ENCODE data around the gene EXOC4. TPM values are rescaled to one million over a fixed set of nuclear protein-coding genes. Genes with fewer than 3 reads are reported as not detected.

Gene EXOC4
- total and polyA plus RNA-seq, 2 of the 13 experiments (the other 11 are each of a cell fraction or from before 2014, with no cell fraction given): 22.5 to 39.0 TPM

- TF ChIP-seq DPF2 (CRISPR knock-in tag; IDR thresholded peaks at IDR 0.05; ENCODE audit: borderline replicate concordance, low read depth) (no peak), ONECUT2 (CRISPR knock-in tag; IDR thresholded peaks at IDR 0.05) (no peak), MAZ (IDR thresholded peaks at IDR 0.05; ENCODE audit: borderline replicate concordance, low read depth, low read length) (no peak), MAZ (CRISPR knock-in tag; IDR thresholded peaks at IDR 0.05; ENCODE audit: low read depth) (no peak), ZBTB49 (CRISPR knock-in tag; IDR thresholded peaks at IDR 0.05; ENCODE audit: borderline replicate concordance) (no peak), SOX6 (IDR thresholded peaks at IDR 0.05) (no peak), SOX6 (CRISPR knock-in tag; IDR thresholded peaks at IDR 0.05) (no peak), BRCA1 (CRISPR knock-in tag; IDR thresholded peaks at IDR 0.05) (no peak), ZKSCAN5 (CRISPR knock-in tag; IDR thresholded peaks at IDR 0.05) (no peak)
Measured at GRCh38 chr7:133873631-133874030, 620.8 kb downstream of the EXOC4 start (continued).

- no TSS peak for BruUV-seq (replicated peaks)
- POLR2A ChIA-PET: no interaction called here
- TF ChIP-seq ZSCAN22 (CRISPR knock-in tag; IDR thresholded peaks at IDR 0.05): no peak
- no peak for TF ChIP-seq ARHGAP35 (CRISPR knock-in tag; IDR thresholded peaks at IDR 0.05; ENCODE audit: borderline replicate concordance)
- TF ChIP-seq ZNF343 (CRISPR knock-in tag; IDR thresholded peaks at IDR 0.05): no peak
- no peak for TF ChIP-seq CBFB (CRISPR knock-in tag; IDR thresholded peaks at IDR 0.05)
- no peak for TF ChIP-seq MATR3 (CRISPR knock-in tag; IDR thresholded peaks at IDR 0.05)
- no peak for TF ChIP-seq ZNF883 (CRISPR knock-in tag; IDR thresholded peaks at IDR 0.05; ENCODE audit: not compliant biosample characterization)
- no peak for TF ChIP-seq ZBTB38 (CRISPR knock-in tag; IDR thresholded peaks at IDR 0.05)
- no peak for TF ChIP-seq ZNF772 (CRISPR knock-in tag; IDR thresholded peaks at IDR 0.05)
- no peak for TF ChIP-seq PAXIP1 (CRISPR knock-in tag; conservative IDR thresholded peaks at IDR 0.05)
- no peak for TF ChIP-seq ZNF614 (CRISPR knock-in tag; IDR thresholded peaks at IDR 0.05; ENCODE audit: borderline replicate concordance)
Measured at GRCh38 chr7:133883591-133883990, 630.7 kb downstream of the EXOC4 start.

More at GRCh38 chr7:133883591-133883990, 630.7 kb downstream of the EXOC4 start:
- H3K4me2 ChIP-seq (ENCODE audit: low read depth, low read length): no peak overlapping the region
- FAIRE-seq: no peak
- no peaks in the 10 kb centered on the region for H3K79me2 ChIP-seq (ENCODE audit: insufficient read depth, low read length)
- no peak overlapping the region for H3K27ac ChIP-seq (ENCODE audit: extremely low read length, insufficient read depth, low read length)
- no peaks in the 10 kb centered on the region for H3K36me3 ChIP-seq (replicated peaks in 1 of 2; ENCODE audit: control insufficient read depth in 1 of 2, insufficient read depth in 2 of 2, low read length in 2 of 2)
- CTCF ChIA-PET (ENCODE audit: low intra/inter-chr PET ratio, low total read pairs): no interaction called here
- H3K27me3 ChIP-seq (ENCODE audit: control insufficient read depth in 1 of 2, insufficient read depth in 2 of 2, low read length in 2 of 2): no peaks in the 10 kb centered on the region
- H2AFZ ChIP-seq (ENCODE audit: low read length): no peak overlapping the region
- intact Hi-C loops (cut with micrococcal nuclease; ENCODE audit: unreplicated experiment) (no loop called here), in situ Hi-C loops (cut with HindIII; ENCODE audit: extremely low pct_ligation_motif_present, low pct_unique_long_range_greater_than_20kb) (no loop called here)
- 96% methylated on average over 3 of the region's 3 CpGs for WGBS (ENCODE audit: low lambda C conversion rate)
- no peak overlapping the region for H3K9ac ChIP-seq (ENCODE audit: insufficient read depth, low read depth, low read length)
- no peak for ATAC-seq
- no peaks in the 10 kb centered on the region for H4K20me1 ChIP-seq (ENCODE audit: insufficient read depth, low read length)
- H3K4me1 ChIP-seq (ENCODE audit: insufficient read depth, low read length): peaks cover 8% of the 10 kb centered on the region
- no peak for DNase-seq (ENCODE audit: low spot score)
- no peaks in the 10 kb centered on the region for H3K9me3 ChIP-seq (ENCODE audit: low read length)
- H3K4me3 ChIP-seq (replicated peaks in 1 of 3; ENCODE audit: insufficient read depth in 1 of 3, low read depth in 2 of 3, low read length in 3 of 3): no peak overlapping the region

All from HepG2 (cell line).